GM12878 (cell line): ENCODE data around the gene GZF1. TPM values are rescaled to one million over a fixed set of nuclear protein-coding genes. Genes with fewer than 3 reads are reported as not detected.

Experiments used
- ATAC-seq: fragments of 200-7000 bp; cut with Tn5 transposase; 3 replicates; pipeline ENCODE4 v1.9.1; 2020; ENCODE audit warnings: mild to moderate bottlenecking, moderate library complexity
- BruUV-seq: library from RNA; stranded (reverse); fragments of 400-500 nt; replicated peaks from 2 replicates; lab custom pipeline; 2021; lab: Mats Ljungman, UMichigan
- CTCF ChIA-PET: fragments of 300-600 bp; sonication (Branson Sonifier 250); formaldehyde crosslinking; extraction: SDS; loops from one replicate; lab custom pipeline; 2021; ENCODE audit warnings: inconsistent platforms; lab: Yijun Ruan, JAX
- POLR2A ChIA-PET: fragments of 350-600 bp; formaldehyde crosslinking; extraction: SDS; loops from one replicate; lab custom pipeline; 2021; ENCODE audit warnings: inconsistent platforms; lab: Charles Lee
- RAD21 ChIA-PET: fragments of 300-600 bp; sonication (Branson Sonifier 250); formaldehyde crosslinking; loops from one replicate; lab custom pipeline; 2023; ENCODE audit warnings: antibody characterized with exemption; ENCODE audit not compliant: unreplicated experiment; lab: Charles Lee
- SMC1A ChIA-PET: fragments of 300-600 bp; sonication (Branson Sonifier 250); formaldehyde crosslinking; loops from one replicate; lab custom pipeline; 2023; ENCODE audit not compliant: unreplicated experiment, uncharacterized antibody; lab: Charles Lee
- DNase-seq: peaks from one replicate; pipeline ENCODE4 v3.0.0-alpha.2; 2011; ENCODE audit warnings: low read depth, low spot score
- FAIRE-seq: peaks from 3 replicates; lab custom pipeline; 2011; peaks lifted over from hg19 to GRCh38; lab: Jason Lieb, UNC
- H2AFZ ChIP-seq: 2 replicates; pipeline ENCODE4 v1.6.0; 2011; ENCODE audit warnings: low read depth, low read length, control low read depth; ENCODE audit not compliant: control insufficient read depth
- H3K27ac ChIP-seq: 2 replicates; pipeline ENCODE4 v1.5.1; 2011; ENCODE audit warnings: control low read depth; ENCODE audit not compliant: control insufficient read depth, insufficient read depth
- H3K27me3 ChIP-seq, 2 experiments: replicated peaks in 1 of 2; 2 replicates each; pipeline versions ENCODE4 v1.6.0 to v1.6.1; 2011; ENCODE audit warnings: low read length in 1 of 2; ENCODE audit not compliant: control insufficient read depth in 2 of 2, insufficient read depth in 2 of 2
- H3K36me3 ChIP-seq, 2 experiments: 2 replicates each; pipeline ENCODE4 v1.5.1; 2011; ENCODE audit warnings: low read length in 1 of 2; ENCODE audit not compliant: control insufficient read depth in 2 of 2, insufficient read depth in 2 of 2
- H3K4me1 ChIP-seq: 2 replicates; pipeline ENCODE4 v1.6.1; 2011; ENCODE audit warnings: mild to moderate bottlenecking, low read length, moderate library complexity, mixed read lengths; ENCODE audit not compliant: control insufficient read depth, insufficient read depth
- H3K4me2 ChIP-seq: 2 replicates; pipeline ENCODE4 v1.6.0; 2011; ENCODE audit warnings: control low read depth; ENCODE audit not compliant: control insufficient read depth, insufficient read depth
- H3K4me3 ChIP-seq: fragments of 200-600 bp; sonication (generic); 2 replicates; pipeline ENCODE4 v1.5.1; 2016
- H3K79me2 ChIP-seq: 2 replicates; pipeline ENCODE4 v1.6.0; 2011; ENCODE audit warnings: low read length; ENCODE audit not compliant: control insufficient read depth, insufficient read depth
- H3K9ac ChIP-seq: 2 replicates; pipeline ENCODE4 v1.8.0; 2011; ENCODE audit warnings: low read length, control low read depth, mixed read lengths; ENCODE audit not compliant: control insufficient read depth, insufficient read depth
- H3K9me3 ChIP-seq: replicated peaks from 3 replicates; pipeline ENCODE4 v1.5.1; 2011; ENCODE audit warnings: mild to moderate bottlenecking, low read length; ENCODE audit not compliant: control insufficient read depth, insufficient read depth
- H4K20me1 ChIP-seq: 2 replicates; pipeline ENCODE4 v1.6.0; 2011; ENCODE audit not compliant: control insufficient read depth, insufficient read depth
- HDAC2 ChIP-seq: fragments of 200-600 bp; sonication (generic); IDR thresholded peaks from 2 replicates; pipeline ENCODE4 v1.6.1; 2017
- HDGF ChIP-seq: fragments of 450-650 bp; IDR thresholded peaks from 2 replicates; pipeline ENCODE4 v1.6.1; 2016; ENCODE audit warnings: antibody characterized with exemption
- MAX ChIP-seq: IDR thresholded peaks from 2 replicates; pipeline ENCODE4 v1.6.1; 2012; ENCODE audit warnings: low read depth, low read length, improper control_type of control experiment
- MYB ChIP-seq: fragments of 150-350 bp; IDR thresholded peaks from 2 replicates; pipeline ENCODE4 v1.6.1; 2014; ENCODE audit warnings: mild to moderate bottlenecking, low read depth, low read length, borderline replicate concordance
- MYC ChIP-seq: IDR thresholded peaks from 2 replicates; pipeline ENCODE4 v1.6.1; 2011; ENCODE audit warnings: mild to moderate bottlenecking, low read length, moderate library complexity, inconsistent platforms; ENCODE audit not compliant: insufficient read depth, insufficient replicate concordance, insufficient read length, severe bottlenecking
- NBN ChIP-seq: fragments of 450-650 bp; IDR thresholded peaks from 2 replicates; pipeline ENCODE4 v1.6.1; 2016
- NR2F1 ChIP-seq: fragments of 450-650 bp; conservative IDR thresholded peaks from 2 replicates; pipeline ENCODE4 v1.6.1; 2017; ENCODE audit warnings: mild to moderate bottlenecking
- RUNX3 ChIP-seq: IDR thresholded peaks from 2 replicates; pipeline ENCODE4 v1.6.1; 2012; ENCODE audit warnings: low read length, inconsistent platforms
- SIX5 ChIP-seq: IDR thresholded peaks from 2 replicates; pipeline ENCODE4 v1.6.1; 2011; ENCODE audit warnings: mild to moderate bottlenecking, low read depth, low read length, moderate library complexity; ENCODE audit not compliant: severe bottlenecking
- SKIL ChIP-seq: fragments of 450-650 bp; IDR thresholded peaks from 2 replicates; pipeline ENCODE4 v1.6.1; 2017; ENCODE audit warnings: mild to moderate bottlenecking, low read depth, inconsistent platforms; ENCODE audit not compliant: poor library complexity, severe bottlenecking
- in situ Hi-C: fragments of 300-500 bp; cut with MboI; formaldehyde crosslinking; loops from 9 replicates; pipeline ENCODE4 v1.14.3; 2018; ENCODE audit warnings: mixed read lengths
- intact Hi-C: fragments of 100-400 bp; cut with micrococcal nuclease; formaldehyde crosslinking; loops from one replicate; pipeline ENCODE4 v1.14.2; 2022; ENCODE audit not compliant: unreplicated experiment
- polyA plus RNA-seq, 11 experiments: library from polyadenylated mRNA; depleted of rRNA in 4 of 11; unstranded in 6 of 11; stranded (reverse) in 5 of 11; fragments of >200 nt; fragmentation: Nextera tagmentation in 4 of 11; fragmentation: Illumina TruSeq in 1 of 11; extraction: Ambion mirVana in 4 of 11; extraction: Trizol in 1 of 11; gene quantifications; 1 replicate in 1 of 11; 2 replicates in 10 of 11; pipeline versions ENCODE4 v1.2.1 to v1.2.3, GENCODE V29; 2011 to 2016; ENCODE audit warnings: inconsistent platforms in 2 of 11, missing spikeins in 2 of 11, low read depth in 1 of 11
- total RNA-seq, 4 experiments: library from RNA; depleted of rRNA in 3 of 4; stranded (reverse); fragments of >200 nt in 3 of 4; fragmentation: Illumina TruSeq in 1 of 4; extraction: Trizol in 1 of 4; gene quantifications; 2 replicates each; pipeline versions ENCODE4 v1.2.1 to v1.2.3, GENCODE V29; 2013 to 2021
- TF ChIP-seq, protein P1 (sequence below): fragments of 150-350 bp; IDR thresholded peaks from 2 replicates; pipeline ENCODE4 v1.6.1; 2014; ENCODE audit warnings: mild to moderate bottlenecking, low read depth, low read length
- TF ChIP-seq, protein P2 (sequence below): fragments of 450-650 bp; formaldehyde crosslinking; IDR thresholded peaks from 2 replicates; pipeline ENCODE4 v1.4.0; 2022; ENCODE audit warnings: mild to moderate bottlenecking, moderate library complexity
- TF ChIP-seq, protein P3 (sequence below): fragments of 450-650 bp; IDR thresholded peaks from 2 replicates; pipeline ENCODE4 v1.6.1; 2016; ENCODE audit warnings: mild to moderate bottlenecking

Gene GZF1
- total and polyA plus RNA-seq, 10 of the 15 experiments (the other 5 are each of a cell fraction or from before 2014, with no cell fraction given), result 2.2 to 19.5 (median 9.7) TPM

DNA sequence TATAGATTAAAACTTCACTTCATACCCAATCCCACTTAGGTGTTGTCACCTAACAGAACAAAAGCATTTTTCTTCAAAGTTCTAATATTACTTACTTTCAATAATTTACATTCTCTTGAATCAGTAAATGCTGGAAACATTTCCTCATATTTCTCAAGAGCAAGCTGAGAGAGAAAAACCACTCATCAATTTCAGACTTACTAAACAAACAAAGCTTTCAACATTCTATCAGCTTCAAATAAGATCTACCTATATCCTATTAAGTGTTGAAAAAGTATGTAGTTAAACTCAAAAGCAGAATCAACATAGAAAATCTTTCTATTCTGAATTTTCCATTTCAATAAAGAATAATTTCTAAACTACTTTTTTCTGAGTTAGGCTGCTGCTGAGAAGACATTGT lies 17.8 kb downstream of the GZF1 start:
- no peaks in the 10 kb centered on the region for H3K9me3 ChIP-seq
- FAIRE-seq (no peak), DNase-seq (no peak), ATAC-seq (no peak)
- no peak for TF ChIP-seq NBN
- TF ChIP-seq, protein P1, sequence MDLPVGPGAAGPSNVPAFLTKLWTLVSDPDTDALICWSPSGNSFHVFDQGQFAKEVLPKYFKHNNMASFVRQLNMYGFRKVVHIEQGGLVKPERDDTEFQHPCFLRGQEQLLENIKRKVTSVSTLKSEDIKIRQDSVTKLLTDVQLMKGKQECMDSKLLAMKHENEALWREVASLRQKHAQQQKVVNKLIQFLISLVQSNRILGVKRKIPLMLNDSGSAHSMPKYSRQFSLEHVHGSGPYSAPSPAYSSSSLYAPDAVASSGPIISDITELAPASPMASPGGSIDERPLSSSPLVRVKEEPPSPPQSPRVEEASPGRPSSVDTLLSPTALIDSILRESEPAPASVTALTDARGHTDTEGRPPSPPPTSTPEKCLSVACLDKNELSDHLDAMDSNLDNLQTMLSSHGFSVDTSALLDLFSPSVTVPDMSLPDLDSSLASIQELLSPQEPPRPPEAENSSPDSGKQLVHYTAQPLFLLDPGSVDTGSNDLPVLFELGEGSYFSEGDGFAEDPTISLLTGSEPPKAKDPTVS, result no peak
- no peak for TF ChIP-seq SKIL
- TF ChIP-seq, protein P2, sequence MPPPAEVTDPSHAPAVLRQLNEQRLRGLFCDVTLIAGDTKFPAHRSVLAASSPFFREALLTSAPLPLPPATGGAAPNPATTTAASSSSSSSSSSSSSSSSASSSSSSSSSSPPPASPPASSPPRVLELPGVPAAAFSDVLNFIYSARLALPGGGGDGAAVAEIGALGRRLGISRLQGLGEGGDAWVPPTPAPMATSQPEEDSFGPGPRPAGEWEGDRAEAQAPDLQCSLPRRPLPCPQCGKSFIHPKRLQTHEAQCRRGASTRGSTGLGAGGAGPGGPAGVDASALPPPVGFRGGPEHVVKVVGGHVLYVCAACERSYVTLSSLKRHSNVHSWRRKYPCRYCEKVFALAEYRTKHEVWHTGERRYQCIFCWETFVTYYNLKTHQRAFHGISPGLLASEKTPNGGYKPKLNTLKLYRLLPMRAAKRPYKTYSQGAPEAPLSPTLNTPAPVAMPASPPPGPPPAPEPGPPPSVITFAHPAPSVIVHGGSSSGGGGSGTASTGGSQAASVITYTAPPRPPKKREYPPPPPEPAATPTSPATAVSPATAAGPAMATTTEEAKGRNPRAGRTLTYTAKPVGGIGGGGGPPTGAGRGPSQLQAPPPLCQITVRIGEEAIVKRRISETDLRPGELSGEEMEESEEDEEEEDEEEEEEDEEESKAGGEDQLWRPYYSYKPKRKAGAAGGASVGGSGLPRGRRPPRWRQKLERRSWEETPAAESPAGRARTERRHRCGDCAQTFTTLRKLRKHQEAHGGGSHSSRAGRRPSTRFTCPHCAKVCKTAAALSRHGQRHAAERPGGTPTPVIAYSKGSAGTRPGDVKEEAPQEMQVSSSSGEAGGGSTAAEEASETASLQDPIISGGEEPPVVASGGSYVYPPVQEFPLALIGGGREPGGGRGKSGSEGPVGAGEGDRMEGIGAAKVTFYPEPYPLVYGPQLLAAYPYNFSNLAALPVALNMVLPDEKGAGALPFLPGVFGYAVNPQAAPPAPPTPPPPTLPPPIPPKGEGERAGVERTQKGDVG (CRISPR knock-in tag), result no peak
- no peak for TF ChIP-seq MAX
- no peak for TF ChIP-seq MYC
- no peak for TF ChIP-seq MYB
- TF ChIP-seq SIX5, result no peak
- TF ChIP-seq HDAC2, result no peak
- TF ChIP-seq, protein P3, sequence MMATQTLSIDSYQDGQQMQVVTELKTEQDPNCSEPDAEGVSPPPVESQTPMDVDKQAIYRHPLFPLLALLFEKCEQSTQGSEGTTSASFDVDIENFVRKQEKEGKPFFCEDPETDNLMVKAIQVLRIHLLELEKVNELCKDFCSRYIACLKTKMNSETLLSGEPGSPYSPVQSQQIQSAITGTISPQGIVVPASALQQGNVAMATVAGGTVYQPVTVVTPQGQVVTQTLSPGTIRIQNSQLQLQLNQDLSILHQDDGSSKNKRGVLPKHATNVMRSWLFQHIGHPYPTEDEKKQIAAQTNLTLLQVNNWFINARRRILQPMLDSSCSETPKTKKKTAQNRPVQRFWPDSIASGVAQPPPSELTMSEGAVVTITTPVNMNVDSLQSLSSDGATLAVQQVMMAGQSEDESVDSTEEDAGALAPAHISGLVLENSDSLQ, result no peak
- no peak for TF ChIP-seq RUNX3
- no peak for TF ChIP-seq NR2F1
- TF ChIP-seq HDGF, result no peak
- H3K79me2 ChIP-seq, result no peaks in the 10 kb centered on the region
- H3K9ac ChIP-seq, result no peak overlapping the region
- in situ Hi-C loops, result no loop called here
- ChIA-PET CTCF (interaction anchor here (1.4 kb wide), 1 partner anchor 30 kb away, joined by 5 read pairs; no protein-coding TSS in a partner anchor), SMC1A (interaction anchor here (1.0 to 1.3 kb wide), 2 partner anchors 10 to 12 kb away, joined by 3 to 5 read pairs; no protein-coding TSS in a partner anchor), RAD21 (no interaction called here), POLR2A (interaction anchor here (1.3 kb wide), 1 partner anchor 30 kb away, joined by 3 read pairs; no protein-coding TSS in a partner anchor)
- H3K27ac ChIP-seq, result no peak overlapping the region
- BruUV-seq, result no TSS peak
- no peak overlapping the region for H3K4me3 ChIP-seq
- peaks cover 2 to 17% of the 10 kb centered on the region in 2 experiments for H3K36me3 ChIP-seq
- no peak overlapping the region for H3K4me2 ChIP-seq
- no peaks in the 10 kb centered on the region for H3K27me3 ChIP-seq
- no peaks in the 10 kb centered on the region for H3K4me1 ChIP-seq
- no peak overlapping the region for H2AFZ ChIP-seq
- intact Hi-C loops, result no loop called here
- no peaks in the 10 kb centered on the region for H4K20me1 ChIP-seq
